Fibroblast of pulmonary artery (primary cell): ENCODE measurements around the gene RASAL2.

Source experiments
- DNase-seq: peaks from one replicate; pipeline ENCODE4 v3.0.0-alpha.2; 2010; ENCODE audit warnings: low read depth
- H3K4me3 ChIP-seq: replicated peaks from 2 replicates; pipeline ENCODE4 v1.5.1; 2011; ENCODE audit warnings: low read depth, mild to moderate bottlenecking, control low read depth, low read length, moderate library complexity
- TF ChIP-seq, protein P1 (sequence below): IDR thresholded peaks from 2 replicates; pipeline ENCODE4 v1.5.1; 2011; ENCODE audit warnings: mild to moderate bottlenecking, control low read depth, low read length, inconsistent platforms; ENCODE audit errors: missing control alignments

The RASAL2 gene

DNA sequence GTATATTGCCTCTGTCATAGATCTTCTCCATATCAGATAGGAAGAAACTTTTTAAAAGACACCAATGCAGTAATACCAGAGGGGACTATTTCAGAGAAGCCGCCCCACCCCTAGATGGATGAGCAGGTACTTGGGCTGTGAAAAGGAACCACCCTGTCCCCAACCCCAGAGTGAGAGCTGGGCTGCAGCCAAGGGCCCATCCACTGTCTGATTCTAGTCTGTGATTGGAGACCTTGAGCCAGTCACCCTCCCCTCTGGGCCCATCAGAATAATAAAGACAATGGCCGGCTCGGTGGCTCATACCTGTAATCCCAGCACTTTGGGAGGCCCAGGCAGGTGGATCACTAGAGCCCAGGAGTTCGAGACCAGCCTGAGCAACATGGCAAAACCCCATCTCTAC, 397.8 kb downstream of the RASAL2 start:
- H3K4me3 ChIP-seq, result no peak overlapping the region
- DNase-seq, result no peak
- TF ChIP-seq, protein P1, sequence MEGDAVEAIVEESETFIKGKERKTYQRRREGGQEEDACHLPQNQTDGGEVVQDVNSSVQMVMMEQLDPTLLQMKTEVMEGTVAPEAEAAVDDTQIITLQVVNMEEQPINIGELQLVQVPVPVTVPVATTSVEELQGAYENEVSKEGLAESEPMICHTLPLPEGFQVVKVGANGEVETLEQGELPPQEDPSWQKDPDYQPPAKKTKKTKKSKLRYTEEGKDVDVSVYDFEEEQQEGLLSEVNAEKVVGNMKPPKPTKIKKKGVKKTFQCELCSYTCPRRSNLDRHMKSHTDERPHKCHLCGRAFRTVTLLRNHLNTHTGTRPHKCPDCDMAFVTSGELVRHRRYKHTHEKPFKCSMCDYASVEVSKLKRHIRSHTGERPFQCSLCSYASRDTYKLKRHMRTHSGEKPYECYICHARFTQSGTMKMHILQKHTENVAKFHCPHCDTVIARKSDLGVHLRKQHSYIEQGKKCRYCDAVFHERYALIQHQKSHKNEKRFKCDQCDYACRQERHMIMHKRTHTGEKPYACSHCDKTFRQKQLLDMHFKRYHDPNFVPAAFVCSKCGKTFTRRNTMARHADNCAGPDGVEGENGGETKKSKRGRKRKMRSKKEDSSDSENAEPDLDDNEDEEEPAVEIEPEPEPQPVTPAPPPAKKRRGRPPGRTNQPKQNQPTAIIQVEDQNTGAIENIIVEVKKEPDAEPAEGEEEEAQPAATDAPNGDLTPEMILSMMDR, result no peak

DNA sequence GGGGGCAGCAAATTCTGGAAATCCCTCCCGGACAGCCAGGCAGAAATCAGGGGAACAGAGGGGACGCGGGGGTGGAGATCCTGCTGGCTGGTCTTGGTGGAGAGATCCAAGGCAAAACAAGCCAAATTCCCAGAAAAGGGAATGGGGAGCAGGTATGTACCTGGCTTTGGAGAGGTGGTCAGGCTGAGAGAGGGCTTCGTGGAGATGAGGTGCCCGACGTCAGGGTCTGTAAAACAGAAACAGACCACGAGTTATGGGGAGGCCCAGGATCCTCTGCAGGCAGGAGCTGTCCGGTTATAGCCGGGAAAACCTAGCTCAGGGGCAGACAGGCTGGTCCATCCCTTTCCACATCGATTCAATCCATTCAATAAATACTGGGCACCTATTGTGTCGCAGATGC, 398.4 kb downstream of the RASAL2 start:
- H3K4me3 ChIP-seq, result no peak overlapping the region
- DNase-seq, result no peak
- TF ChIP-seq, protein P1, result no peak

DNA sequence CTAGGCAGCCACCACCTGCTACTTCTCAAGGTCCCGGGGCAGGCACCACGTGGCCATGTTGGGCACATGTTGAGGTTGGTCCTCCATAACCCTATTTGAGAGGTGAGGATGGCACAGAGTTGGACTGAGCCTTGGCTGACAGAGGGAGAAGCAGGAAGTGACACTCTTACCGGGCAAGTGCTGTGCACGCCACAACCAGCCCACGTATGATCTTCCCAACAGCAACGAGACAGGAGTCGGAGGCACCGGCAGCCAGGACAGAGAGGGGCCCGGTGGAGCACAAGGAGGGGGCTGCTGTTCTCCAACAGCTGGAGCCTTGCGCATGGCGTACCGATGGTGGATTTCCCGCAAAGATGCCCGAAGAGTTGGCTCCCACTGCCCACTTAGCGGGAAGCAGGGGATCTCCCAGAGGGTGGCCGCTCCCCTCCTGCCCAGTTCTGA, 399.4 kb downstream of the RASAL2 start:
- DNase-seq, result no peak

DNA sequence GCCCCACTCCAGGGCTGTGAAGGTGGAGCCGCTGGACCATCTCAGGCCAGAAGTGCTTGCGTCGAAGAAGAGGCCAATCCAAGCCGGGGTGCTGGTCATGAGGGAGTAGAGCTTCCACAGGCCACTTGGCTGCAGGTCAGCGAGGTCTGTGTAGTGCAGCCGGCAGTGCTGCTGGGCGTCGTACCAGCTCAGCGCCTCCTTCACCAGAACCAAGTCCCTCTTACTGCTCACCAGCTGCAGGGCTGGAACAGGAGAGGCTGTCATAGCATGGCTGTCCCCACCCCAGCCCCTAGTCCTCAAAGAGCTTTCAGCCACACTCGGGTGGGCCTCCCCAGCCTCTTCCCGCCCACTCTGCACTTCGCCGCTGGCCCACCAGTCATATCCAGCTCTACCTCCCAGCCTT, 400.7 kb downstream of the RASAL2 start:
- TF ChIP-seq, protein P1, result no peak
- no peak for DNase-seq
- H3K4me3 ChIP-seq, result no peak overlapping the region

More for the DNA sequence above, 399.4 kb downstream of the RASAL2 start:
- H3K4me3 ChIP-seq, result no peak overlapping the region
- TF ChIP-seq, protein P1, result no peak

DNA sequence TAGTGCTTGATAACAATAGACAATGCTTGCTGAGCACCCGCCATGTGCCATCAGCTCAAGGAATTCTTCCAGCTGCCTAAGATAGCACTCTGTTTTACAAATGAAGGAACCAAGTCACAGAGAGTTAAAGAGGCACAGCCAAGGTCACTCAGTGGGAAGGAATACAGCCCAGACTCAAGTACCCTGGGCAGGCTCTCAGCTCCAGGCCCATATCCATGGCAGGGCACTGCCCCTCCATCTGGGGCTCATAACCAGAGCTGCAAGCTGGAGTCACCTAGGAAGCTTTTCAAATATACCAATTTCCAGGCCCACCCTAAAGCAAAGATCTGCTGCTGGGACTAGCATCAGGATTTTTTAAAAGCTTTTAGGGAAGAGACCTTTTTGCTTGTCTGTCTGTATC, 401.3 kb downstream of the RASAL2 start:
- TF ChIP-seq, protein P1, result no peak
- no peak for DNase-seq
- H3K4me3 ChIP-seq, result no peak overlapping the region

DNA sequence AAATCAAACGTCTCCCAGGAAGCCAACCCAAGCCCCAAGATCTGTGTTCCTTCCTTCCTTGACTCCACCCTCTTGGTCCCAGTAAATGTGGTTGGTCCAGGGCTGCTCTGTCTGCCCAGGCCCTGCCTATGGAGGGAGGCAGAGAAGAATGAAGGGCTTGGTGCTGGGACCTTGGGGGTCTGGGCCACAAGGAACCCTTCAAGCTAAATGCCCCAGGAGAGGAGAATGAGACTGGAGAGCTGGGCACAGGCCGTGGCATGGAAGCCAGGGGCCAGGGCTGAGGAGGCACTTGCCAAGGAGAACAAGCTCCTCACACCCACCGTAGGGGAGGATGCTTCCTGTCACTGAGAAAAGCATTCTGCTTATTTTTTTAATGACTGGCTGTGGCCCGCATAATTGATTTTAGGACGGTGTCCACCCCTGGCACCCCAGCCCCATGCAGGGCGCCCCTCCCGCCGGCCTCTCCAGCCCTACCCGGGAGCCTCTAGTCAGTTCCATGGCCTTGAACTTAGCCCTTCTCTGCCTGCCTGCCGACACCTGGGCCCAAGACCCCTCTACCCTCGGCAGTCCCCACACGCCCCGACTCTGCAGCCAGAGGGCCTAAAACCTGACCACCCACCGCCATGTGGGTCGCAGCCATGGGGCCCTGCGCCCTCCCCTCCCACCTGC, 402.0 kb downstream of the RASAL2 start:
- TF ChIP-seq, protein P1, result no peak
- DNase-seq, result no peak
- no peak overlapping the region for H3K4me3 ChIP-seq
